HG03196 (cell line): ENCODE results near the gene HK3.

Experiments
- ATAC-seq: cut with Tn5 transposase; IDR thresholded peaks from one replicate; pipeline ENCODE4 v1.9.1; 2021; ENCODE audit not compliant: unreplicated experiment

HK3 gene

GRCh38 chr5:176899296-176899891 lies at the start of gene HK3:
HK3 (minus strand) TSS chr5:176899346; CDS start chr5:176896159, 3,187 bp downstream.
- no peak for ATAC-seq

- ATAC-seq, result no peak
Measured at GRCh38 chr5:176948458-176948857, 49.3 kb upstream of the HK3 start.

GRCh38 chr5:176947847-176948246 lies 48.7 kb upstream of the HK3 start:
- ATAC-seq, result no peak

GRCh38 chr5:176944268-176944667 lies 45.1 kb upstream of the HK3 start:
- ATAC-seq, result no peak

- ATAC-seq, result no peak
Measured at GRCh38 chr5:176943816-176944215, 44.7 kb upstream of the HK3 start.

GRCh38 chr5:176941951-176942350 lies 42.8 kb upstream of the HK3 start:
- ATAC-seq, result no peak

- no peak for ATAC-seq
Measured at GRCh38 chr5:176938472-176938871, 39.3 kb upstream of the HK3 start.

GRCh38 chr5:176935017-176935416 lies 35.9 kb upstream of the HK3 start:
- no peak for ATAC-seq

- no peak for ATAC-seq
Measured at GRCh38 chr5:176934309-176934930, 35.3 kb upstream of the HK3 start.

- no peak for ATAC-seq
Measured at GRCh38 chr5:176929654-176930053, 30.5 kb upstream of the HK3 start.

GRCh38 chr5:176927562-176927961 lies 28.4 kb upstream of the HK3 start:
- no peak for ATAC-seq

- ATAC-seq, result no peak
Measured at GRCh38 chr5:176922817-176923216, 23.7 kb upstream of the HK3 start.

GRCh38 chr5:176921714-176922113 lies 22.6 kb upstream of the HK3 start:
- no peak for ATAC-seq

- ATAC-seq, result no peak
Measured at GRCh38 chr5:176918613-176919012, 19.5 kb upstream of the HK3 start.

GRCh38 chr5:176916337-176916736 lies 17.2 kb upstream of the HK3 start:
- no peak for ATAC-seq

- no peak for ATAC-seq
Measured at GRCh38 chr5:176915906-176916305, 16.8 kb upstream of the HK3 start.

GRCh38 chr5:176912115-176912514 lies 13.0 kb upstream of the HK3 start:
- ATAC-seq, result no peak

GRCh38 chr5:176908675-176909368 lies 9.7 kb upstream of the HK3 start:
- ATAC-seq, result no peak

GRCh38 chr5:176906796-176907195 lies 7.7 kb upstream of the HK3 start:
- no peak for ATAC-seq

- no peak for ATAC-seq
Measured at GRCh38 chr5:176906126-176906525, 7.0 kb upstream of the HK3 start.

GRCh38 chr5:176904276-176904675 lies 5.1 kb upstream of the HK3 start:
- no peak for ATAC-seq

- ATAC-seq, result no peak
Measured at GRCh38 chr5:176902911-176903664, 3.9 kb upstream of the HK3 start.
